GM21825 (cell line): ENCODE results near the gene ARHGEF7.
"Not testable (repeated sequence)": the region's sequence is repeated elsewhere in the genome, so short reads cannot be mapped to it uniquely, and the experiment has no call there.

Source experiments
- ATAC-seq: cut with Tn5 transposase; IDR thresholded peaks from one replicate; pipeline ENCODE4 v1.9.1; 2021; ENCODE audit warnings: mild to moderate bottlenecking, moderate library complexity; ENCODE audit not compliant: unreplicated experiment

The ARHGEF7 gene

GRCh38 chr13:111168107-111168506, 53.0 kb downstream of the ARHGEF7 start:
- ATAC-seq = no peak

DNA sequence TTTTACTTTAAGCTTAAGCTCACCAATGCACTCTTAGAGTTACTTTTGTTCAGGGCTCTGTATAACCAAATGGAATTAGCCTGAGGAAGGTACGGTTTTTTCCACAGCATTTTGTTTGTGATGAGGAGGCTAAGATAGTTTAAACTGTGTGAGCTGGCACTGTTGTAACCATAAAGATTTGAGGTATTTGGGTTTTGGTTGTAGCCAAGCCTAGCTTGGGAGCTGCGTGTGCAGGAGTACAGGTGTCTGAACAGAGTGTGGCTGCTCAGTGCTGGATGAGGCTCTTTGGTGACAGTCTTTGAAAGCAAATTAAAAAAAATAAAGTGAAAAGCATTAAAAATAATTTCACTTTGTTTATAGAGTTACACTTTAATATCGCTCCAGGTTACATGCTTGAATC, 56.0 kb downstream of the ARHGEF7 start:
- ATAC-seq = no peak

DNA sequence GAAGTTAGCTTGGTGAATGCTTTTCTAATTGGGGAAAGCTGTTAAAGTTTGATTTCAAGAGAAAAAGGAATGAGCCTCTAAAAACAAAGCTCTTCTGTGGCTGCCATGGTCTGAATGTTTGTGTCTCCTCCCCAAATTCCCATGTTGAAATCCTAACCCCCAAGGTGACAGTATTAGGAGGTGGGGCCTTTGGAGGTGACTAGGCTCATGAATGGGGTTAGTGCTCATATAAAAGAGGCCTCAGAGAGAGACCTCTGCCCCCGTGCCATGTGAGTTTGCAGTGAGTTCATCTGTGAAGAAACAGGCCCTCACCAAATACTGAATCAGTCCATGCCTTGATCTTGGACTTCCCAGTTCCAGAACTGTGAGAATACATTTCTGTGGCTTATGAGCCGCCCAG, 56.5 kb downstream of the ARHGEF7 start:
- ATAC-seq = no peak

DNA sequence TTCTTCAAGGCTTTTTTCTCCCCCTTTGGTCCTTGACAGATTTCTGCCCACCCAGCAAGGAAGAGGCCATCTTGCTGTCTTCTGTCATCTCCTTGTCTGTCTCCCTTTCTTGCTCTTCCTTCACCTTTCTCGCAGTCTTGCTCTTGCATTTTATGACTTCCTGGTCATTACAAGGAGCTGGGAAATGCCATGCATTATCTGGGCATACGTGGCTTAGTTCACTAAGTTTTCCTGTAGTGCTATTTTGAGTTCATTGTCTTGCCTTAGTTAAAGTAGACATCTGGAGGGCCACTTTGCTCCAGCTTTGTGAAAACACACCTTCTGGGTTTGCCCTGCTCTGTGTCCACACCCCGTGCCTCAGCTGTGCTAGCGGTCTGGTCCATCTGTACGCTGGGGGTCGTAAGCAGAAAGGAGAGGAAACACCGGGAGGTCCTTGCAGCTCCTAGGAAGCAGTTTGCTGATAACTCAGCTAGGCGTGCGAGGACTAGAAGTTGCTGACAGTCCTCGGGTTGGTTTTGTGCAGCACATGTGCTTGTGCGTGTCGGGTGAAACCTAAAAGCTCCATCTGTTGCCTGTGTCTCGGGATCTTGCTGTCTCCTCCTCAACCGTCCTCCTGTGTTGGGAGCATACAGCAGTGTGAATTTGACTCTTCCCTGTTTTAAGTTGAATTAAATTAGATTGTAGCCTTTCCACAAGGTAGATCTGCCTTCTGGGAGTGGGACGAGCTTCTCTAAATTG, 59.4 kb downstream of the ARHGEF7 start:
- ATAC-seq = no peak

DNA sequence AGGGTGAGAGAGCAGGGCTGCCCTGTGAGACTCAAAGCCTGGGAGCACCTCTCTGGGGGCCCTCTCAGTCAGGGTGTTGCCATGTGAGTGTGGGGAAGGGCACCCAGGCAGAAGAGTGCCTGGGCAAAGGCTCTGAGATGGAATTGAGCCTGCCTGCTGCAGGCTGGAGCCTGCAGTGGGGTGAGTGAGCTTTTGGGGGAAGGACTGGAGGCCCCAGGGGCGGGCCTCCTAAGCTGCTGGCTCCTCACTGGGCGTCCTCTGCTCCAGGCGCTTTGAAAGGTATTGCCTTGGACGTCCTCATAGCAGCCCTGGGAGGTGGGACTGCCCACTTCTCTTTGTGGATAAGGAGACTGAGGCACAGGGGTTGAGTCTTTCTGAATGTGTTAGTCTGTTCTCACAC, 60.3 kb downstream of the ARHGEF7 start:
- no peak for ATAC-seq

DNA sequence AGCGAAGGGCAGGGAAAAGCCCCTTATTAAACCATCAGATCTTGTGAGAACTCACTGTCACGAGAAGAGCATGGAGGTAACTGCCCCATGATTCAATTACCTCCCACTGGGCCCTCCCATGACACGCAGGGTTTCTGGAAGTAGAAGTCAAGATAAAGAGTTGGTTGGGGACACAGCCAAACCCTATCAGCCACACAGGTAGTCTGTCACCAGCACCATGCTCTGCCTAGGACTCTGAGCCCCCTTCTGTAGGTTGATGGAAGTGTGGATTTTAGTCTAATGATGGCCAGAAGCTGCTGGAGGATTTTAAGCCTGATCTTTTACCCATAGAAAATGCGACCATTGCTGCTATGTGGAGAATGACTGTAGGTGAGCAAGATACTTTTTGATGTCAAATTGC, 60.8 kb downstream of the ARHGEF7 start:
- no peak for ATAC-seq

- ATAC-seq = no peak
Observed at GRCh38 chr13:111176421-111176820, 61.3 kb downstream of the ARHGEF7 start.

- peak; percentile 55 for ATAC-seq
Observed at GRCh38 chr13:111177081-111177711, 62.1 kb downstream of the ARHGEF7 start.

DNA sequence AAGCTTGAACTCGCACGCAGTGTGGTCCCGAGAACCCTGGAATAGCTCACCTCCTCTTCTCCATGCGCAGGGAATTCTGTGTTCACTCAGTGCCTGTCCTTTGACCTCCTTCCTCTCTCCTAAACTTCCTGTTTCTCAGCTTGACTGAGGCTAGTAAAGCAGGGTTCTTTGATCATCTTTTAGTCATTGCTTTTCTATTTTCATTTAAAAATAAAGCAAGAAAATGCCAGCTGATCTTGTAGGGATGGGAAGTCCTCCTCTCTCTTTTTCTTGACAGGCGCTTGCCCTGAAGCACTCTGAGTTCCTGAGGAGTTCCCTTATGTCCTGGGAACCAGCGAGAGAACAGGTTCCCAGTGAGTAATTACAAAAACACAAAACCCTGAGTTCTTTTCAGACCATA, 62.8 kb downstream of the ARHGEF7 start:
- no peak for ATAC-seq

DNA sequence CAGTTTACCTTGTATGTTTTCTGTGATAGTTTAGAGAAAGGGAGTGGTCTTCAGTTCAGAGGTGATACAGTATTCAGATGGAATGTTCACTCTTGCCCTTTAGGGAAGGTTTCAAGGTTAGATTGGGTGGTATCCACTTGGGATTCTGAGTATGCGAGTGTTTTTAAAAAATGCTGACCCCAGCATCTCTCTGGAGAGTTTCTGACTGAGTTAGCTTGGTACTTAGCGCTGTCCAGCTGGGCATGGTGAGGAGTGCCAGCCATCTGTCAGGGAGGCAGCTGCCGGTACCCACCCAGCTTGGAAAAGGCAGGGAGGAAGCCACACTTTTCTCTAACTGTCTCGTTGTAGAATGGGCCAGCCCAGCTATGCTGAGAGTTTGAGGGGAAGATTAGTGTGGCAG, 63.3 kb downstream of the ARHGEF7 start:
- ATAC-seq = no peak

- no peak for ATAC-seq
Observed at GRCh38 chr13:111179908-111180760, 65.0 kb downstream of the ARHGEF7 start.

GRCh38 chr13:111181977-111182376, 66.9 kb downstream of the ARHGEF7 start:
- no peak for ATAC-seq

DNA sequence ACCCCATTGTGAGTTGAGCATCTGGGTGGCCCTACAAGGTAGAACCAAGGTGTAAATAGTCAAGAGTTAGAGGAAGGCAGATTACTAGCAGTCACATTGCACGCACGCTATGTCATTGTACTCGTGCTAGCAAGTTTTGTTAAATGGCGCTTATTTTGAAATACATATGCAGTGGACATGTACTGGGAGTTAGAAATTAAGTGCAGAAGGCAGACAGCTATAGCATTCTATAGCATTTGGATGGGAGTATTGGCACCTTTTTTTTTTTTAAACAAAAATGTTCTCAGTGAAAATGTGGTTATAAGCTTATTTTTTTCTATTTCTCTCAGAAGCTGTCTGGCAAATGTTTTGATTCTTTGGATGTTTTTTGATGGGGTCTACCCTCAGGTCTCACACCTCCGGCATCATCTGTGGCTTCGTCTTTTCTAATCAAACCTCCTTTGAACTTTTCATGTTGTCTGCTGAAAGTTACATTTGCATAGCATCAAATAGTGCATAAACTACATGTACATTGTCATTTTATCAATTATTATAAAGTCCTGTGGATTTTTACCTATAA, 68.1 kb downstream of the ARHGEF7 start:
- ATAC-seq = no peak

- ATAC-seq = no peak
Observed at GRCh38 chr13:111183959-111184358, 68.8 kb downstream of the ARHGEF7 start.

GRCh38 chr13:111184458-111185401, 69.6 kb downstream of the ARHGEF7 start:
- peak; percentile 83 for ATAC-seq

DNA sequence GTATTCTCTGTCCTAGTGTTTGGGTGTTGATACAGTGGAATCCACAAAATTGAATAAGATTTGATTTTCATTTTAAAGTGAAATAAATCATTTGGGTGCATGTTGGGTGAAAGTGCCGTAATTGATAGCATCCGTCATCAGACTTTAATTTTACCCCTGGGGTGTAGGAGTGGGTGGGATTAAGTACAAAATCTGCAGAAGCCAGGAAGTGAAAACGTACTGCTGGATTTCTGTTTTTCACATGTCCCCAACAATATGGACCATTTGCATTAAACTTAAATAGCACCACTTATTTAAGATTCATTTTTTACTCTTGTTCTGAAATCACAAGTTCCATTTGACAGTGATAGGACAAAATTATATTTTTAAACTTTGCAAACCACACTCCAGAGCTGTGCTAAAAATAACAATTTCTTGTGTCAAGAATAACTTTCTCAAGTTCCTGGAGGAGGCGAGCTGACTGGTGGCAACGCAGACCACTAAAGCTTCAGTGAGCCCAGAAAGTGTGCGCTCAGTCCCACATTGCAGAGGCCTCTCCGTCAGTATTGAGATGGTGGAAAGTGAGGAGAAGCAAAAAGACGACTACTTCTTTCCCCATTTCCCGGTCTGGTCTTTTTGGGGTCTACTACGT, 71.3 kb downstream of the ARHGEF7 start:
- ATAC-seq = no peak

- ATAC-seq = no peak
Observed at GRCh38 chr13:111187960-111188541, 72.9 kb downstream of the ARHGEF7 start.

- ATAC-seq = not testable (repeated sequence)
Observed at GRCh38 chr13:111189064-111189505, 74.0 kb downstream of the ARHGEF7 start.

DNA sequence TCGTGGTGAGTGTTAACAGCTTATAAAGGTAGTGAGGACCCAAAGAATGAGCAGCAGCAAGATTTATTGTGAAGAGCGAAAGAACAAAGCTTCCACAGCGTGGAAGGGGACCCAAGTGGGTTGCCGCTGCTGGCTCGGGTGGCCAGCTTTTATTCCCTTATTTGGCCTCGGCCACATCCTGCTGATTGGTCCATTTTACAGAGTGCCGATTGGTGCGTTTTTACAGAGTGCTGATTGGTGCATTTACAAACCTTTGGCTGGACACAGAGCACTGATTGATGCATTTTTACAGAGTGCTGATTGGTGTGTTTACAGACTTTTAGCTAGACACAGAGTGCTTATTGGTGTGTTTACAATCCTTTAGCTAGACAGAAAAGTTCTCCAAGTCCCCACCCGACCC, 74.4 kb downstream of the ARHGEF7 start:
- ATAC-seq = not testable (repeated sequence)
